HG02642 (cell line): Measurements from ENCODE around the gene PBX1.
"Not testable (repeated sequence)": the region's sequence is repeated elsewhere in the genome, so short reads cannot be mapped to it uniquely, and the experiment has no call there.

ENCODE experiments used
- ATAC-seq: cut with Tn5 transposase; IDR thresholded peaks from one replicate; pipeline ENCODE4 v1.9.1; 2021; ENCODE audit warnings: mild to moderate bottlenecking; ENCODE audit not compliant: unreplicated experiment, poor library complexity

The PBX1 gene

DNA sequence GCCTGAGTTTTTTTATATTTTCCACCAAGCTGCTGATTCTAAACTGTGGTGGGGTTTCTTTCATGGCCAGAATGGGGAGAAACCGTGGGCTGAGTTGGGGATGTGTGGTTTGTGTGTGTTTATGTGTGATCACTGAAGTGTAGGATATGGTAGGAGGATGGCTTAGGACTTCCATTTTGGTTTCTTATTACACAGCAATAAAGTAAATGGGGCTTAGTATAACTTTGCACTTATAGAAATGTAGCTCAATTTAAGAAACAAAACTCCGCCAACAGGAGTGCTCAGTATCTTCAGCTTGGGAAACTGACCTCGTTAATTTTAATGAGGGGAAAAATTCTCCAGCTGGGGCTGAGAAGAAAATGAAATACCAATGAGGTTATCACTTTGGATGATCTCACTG lies 77.8 kb downstream of the PBX1 start:
- no peak for ATAC-seq

DNA sequence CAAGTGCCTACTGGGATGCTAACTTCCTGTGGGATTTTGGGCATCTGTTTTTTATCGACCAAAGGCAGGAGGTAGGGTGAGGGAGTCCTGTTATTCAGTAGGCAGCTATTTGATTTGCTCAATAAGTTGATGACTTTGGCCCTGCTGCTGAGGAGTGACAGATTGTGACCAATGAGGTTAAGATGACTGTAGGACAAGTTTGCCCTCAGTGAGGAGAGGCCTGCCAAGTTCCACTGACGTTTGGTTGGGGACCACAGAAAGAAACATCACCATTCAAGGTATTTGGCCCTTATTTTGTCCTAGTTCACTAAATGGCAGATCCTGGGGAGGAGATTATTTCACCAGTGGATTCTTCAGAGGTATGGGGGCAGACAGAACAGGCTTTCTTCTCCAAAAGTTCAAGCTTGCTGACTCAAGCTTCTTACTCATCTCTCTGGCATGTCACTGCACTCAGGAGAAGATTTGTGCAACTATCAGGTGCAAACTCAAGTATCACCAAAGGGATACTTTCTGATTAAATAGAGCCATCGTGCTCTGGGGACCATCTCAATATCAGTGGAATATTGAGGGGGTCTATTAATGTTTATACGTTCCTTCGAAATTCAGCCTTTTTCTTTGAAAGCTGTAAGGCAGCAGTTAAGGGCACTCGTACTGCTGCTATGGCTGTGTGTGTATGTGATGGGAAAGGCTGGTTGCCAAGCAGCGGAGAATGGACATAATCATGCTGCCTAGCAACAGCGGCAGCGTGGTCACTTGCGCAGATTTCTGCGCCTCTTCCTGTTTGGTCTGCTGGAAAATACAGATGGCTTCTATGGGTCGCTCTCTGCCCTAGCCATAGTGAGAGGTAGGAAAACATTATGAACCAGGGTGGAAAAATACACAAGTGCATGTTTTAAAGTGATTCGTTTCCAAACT lies 78.7 kb downstream of the PBX1 start:
- ATAC-seq = no peak

DNA sequence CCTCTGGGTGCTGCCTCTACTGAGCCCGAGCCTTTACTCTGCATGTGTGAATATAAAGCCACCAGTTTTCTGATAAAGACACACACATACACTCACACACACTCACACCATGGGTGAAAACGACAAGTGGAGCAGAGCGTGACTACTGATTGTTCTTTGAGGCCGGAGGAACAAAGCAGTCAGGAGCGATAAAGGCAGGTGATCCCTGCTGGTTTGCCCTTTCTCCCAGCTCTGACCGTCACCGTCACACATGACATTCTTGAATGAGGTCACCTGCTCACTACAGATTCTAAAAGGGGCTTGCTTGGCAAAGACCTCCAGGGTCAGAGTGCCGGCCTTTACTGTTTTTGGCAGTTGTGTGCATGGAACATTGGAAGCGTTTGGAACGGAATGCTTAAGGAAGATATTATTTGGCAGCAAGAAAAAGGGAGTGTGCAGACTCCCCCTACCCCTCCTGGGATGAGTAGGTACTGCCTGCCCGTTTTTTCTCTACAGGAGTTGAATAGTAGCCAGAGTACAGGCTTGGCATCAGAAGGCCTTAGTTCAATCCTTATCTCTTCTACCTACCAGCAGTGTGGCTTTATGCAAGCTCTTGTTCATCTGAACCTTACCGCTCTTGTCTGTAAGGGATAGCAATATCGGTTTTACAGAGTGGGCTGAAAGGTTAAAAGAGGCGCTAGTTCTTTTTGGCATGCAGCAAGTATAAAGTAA lies 79.7 kb downstream of the PBX1 start:
- no peak for ATAC-seq

DNA sequence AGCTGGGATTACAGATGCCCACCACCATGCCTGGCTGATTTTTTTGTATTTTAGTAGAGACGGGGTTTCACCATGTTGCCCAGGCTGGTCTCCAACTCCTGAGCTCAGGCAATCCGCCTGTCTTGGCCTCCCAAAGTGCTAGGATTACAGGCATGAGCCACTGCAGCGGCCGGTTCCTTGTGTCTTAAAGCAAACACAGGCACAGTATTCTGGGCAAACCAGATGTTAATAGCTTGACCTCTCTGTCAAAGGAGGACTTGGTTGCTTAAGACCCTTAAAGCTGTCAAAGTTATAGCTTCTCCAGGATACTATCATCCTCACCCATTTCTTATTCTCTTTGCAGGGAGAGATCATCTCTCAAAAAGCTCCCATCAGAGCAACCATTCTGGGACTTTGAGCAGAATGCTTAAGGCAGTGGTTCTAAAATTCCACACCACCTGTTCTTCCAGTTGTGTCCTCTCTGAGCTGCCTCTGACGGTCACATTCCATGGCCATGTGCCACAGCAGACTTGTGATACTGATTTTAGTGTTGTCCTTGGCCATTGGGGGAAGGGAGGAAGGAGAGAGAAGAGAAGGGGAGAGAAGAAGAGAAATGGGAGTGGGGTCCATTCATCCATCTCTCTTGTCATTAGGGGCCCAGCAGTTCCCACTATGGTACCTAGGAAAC lies 81.8 kb downstream of the PBX1 start:
- no peak for ATAC-seq

DNA sequence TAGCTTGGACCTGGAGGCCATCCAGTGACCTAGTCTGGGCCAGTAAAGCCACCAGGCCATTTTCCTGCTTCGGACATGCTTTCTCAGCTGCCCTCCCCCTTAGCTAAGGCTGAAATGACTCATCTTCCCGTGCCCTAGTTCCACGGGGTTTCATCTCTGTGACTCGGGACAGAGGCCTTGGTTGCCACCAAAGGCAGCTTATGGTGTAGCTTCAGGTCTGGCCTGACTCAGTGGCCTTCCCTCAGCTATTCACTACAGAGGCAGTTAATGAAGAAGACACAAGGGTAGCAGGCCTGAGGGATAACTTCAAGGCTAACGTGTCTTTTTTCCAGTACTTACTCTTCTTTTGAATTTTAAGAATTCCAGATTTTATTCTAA lies 82.4 kb downstream of the PBX1 start:
- no peak for ATAC-seq

DNA sequence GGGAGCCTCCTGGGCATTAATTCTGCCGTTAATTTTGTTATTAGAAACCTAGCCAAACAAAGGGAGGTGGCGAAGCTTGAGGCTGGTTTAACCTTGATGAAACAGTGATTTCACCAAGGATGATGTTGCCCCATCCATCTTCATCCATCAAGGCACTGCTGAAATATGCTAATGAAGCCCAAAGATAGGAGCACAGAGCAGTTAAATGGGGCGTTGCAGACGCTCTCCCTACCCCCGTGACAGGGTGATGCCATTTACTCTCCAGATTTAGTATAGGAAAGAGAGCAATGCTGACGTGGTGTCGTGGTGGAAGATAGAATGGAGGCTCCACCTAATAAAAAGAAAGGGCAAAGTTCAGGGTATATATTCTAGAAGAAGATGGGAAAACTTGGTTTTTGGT lies 84.0 kb downstream of the PBX1 start:
- no peak for ATAC-seq

DNA sequence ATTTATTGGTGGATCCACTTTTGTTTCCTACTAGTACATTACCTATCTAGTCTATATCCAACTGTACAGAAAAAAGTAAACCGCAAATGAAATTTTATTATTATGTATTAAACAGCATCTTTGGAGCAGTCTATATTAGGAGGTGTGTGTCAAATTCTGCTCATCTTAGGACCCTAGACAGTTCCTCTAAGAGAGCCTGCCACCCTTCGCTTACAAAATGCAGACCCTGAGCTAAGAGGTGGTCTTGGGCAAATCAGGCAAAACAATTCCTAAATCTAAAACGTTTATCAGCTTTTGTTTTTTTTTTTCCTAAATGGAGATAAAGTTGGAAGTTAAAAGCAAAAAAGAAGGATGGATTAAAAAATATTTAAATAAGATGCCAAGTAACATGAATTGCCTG lies 85.3 kb downstream of the PBX1 start:
- no peak for ATAC-seq

DNA sequence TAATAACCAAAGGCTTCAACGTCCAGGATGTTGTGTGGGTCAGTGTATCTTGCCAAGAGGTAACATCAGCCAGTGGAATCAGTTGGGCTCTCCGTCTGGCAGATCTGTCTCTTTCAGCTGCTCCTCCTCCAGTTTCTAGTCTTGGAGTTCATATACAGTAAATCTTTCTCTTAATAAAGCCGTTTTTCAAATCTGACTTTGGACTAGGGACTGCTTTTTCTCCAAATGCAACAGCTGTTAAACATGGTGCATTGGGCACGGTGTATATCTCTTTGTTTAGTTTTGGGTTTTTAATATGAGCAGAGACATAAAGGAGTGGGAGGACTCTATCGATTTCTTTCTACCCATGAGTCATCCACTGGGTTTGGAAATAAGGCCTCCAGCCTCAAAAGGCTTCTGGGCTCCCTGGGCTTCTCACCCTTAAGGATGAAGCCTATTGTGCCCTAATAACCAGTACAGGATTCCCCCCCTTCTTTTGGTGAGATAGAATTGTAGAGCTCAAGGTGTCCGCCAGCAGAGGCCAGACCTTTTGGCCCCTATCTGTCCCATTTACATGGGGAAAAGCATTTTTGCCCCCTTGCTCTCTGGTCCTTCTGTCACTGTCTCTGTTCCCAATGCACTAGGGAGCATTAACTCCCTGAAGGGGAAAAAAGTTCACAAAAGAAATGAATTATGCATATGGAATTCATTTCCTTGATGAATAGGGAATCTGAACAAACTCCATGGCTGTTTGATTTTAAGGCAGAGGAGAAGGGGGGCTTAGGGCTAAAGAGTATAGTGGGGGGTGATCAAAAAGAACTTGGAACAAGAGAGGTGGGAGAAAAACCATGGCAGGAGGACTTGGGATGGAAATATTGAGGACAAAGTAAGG lies 86.0 kb downstream of the PBX1 start:
- no peak for ATAC-seq

DNA sequence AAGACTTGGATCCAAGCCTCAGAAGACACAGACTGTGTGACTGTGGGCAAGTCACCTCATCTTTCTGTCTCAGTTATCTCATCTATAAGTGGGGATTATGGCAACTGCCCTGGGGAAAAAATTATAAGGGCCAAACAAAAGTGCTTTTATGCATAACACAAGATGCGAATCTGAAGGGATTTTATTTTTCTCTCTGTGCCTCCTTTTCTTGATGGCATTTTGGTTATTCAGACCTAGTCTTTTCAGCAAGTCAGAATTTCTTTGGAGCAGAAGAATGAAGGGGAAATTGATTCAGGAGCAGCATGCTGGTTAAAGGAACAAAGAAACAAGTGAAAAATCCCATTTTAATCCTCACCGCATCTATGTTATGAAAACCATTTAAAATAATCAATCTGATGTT lies 86.9 kb downstream of the PBX1 start:
- no peak for ATAC-seq

DNA sequence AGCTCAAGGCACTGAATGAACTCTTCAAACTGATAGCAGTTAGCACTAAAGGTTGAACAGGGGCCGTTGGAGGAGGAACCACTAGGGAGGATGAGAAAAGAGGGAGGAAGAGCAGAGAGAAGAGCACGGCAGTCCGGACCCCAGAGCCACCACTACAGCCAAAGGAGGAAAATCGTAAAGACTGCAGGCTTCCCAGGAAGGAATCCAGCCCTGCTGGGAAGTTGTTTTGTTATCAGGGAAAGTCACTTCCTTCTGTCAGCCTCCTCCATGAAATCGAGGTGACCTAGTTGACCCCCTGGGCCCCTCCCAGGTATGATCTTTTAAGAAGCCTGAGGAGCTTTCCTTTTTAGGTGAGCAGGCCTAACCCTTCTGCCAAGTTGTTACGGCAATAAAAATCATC lies 88.2 kb downstream of the PBX1 start:
- no peak for ATAC-seq

DNA sequence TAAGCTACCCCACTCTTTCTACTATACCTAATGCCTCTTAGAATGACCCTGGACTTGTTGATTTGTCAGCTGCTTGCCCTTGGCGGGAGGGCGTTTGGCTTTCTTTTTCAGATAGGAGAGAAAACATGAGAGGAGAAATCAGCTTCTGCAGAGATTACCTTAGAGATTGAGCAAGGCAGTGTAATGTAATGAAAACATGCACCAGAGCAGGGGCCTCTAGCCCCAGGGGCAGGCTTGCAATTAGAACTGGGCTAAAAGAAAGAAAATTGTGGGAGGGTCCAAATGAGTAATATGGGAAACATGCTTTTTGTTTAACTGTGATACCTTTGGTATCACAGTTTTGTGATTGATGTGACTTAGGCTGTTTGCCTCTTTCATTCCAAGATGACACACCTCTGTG lies 89.7 kb downstream of the PBX1 start:
- no peak for ATAC-seq

DNA sequence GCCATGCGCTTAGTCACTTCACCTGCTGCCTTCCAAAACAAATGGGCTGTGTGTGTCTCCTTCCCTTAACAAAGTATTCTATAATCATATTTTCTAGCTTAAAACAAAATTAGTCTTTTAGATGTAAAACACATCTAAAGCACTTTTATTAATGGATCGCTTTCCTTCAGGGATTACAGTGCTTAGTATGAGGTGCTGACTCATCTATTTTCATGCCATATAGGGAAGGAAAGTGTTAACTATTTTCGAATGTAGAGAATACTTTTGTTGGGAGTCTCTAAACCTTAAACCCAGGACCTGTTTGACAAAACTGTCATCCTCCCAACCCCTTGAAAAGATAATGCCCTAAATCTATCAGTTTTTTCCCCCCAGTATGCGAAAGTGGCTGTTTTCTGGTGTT lies 90.2 kb downstream of the PBX1 start:
- no peak for ATAC-seq

DNA sequence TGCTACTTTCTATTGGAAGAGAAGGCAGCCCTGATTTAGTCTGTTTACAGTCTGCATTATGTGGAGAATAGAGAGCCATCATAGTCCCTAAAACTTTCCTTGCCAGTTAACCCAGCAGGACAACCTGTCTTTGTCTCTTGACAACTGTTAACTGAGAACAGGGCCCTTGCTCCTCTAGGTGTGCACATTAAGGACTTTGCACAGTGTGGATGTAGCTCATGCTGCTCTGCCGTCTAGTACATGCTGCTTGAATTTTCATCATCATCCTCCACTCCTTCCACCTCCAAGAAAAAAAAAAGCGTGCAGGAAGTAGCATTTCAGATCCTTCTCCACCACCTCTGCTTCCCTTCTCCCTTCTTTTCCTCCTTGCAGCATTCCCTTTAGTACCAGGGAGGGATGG lies 91.5 kb downstream of the PBX1 start:
- ATAC-seq = no peak

DNA sequence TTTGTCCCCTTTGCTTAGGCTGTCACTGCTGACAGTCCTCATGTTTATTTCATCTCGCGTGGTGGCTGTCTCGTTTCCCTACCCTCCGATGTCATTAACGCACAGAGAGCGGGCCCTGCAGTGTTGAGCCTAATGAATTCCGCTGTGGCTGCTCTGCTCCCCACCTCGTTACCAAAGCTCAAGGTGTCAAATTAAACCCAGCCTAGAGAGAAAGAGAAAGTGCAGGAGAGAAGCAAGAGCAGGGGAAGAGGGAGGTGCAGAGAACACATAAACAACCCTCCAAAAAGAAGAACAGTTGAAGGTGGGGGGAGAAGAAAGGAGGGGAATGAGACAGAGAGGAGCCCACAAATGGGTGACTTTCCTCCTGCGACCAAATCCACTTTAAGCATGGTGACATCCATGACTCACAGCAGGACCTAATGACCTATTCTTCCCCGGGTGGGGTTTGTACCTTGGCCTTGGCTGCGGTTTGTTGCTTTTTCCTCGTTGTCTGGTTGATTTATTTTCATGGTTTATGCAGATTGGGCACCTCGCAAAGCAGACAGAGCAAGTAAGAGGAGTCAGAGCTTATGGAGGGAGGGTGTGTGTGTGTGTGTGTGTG lies 92.5 kb downstream of the PBX1 start:
- ATAC-seq = no peak

DNA sequence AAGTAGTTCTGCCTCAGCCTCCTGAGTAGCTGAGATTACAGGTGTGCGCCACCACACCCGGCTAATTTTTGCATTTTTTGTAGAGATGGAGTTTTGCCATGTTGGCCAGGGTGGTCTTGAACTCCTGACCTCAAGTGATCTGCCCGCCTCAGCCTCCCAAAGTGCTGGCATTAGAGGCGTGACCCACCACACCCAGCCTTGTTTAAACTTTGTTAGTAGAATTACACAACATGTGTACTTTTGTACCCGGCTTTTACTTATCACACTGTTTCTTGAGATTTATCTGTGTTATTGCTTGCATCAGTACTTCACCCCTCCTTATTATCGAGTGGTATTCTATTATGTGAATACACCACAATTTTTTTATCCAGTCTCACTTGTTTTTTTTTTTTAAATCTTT lies 94.0 kb downstream of the PBX1 start:
- not testable (repeated sequence) for ATAC-seq

DNA sequence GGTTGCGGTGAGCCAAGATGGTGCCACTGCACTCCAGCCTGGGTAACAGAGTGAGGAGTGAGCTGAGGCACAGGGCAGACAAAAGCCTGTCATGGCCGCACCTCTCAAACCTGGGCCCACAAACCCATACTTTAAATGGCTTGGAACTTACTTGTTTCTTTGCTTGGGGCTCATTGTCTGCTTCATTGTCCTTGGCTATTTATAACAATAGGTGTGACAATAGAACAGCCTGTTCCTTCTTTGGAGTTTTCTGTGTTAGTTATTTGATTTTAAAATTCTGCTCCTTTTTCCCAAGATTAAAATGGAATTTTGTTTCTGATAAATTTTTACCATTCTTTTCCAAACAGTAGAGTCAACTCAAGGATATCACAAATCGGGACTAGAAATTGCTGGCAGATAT lies 94.7 kb downstream of the PBX1 start:
- no peak for ATAC-seq

DNA sequence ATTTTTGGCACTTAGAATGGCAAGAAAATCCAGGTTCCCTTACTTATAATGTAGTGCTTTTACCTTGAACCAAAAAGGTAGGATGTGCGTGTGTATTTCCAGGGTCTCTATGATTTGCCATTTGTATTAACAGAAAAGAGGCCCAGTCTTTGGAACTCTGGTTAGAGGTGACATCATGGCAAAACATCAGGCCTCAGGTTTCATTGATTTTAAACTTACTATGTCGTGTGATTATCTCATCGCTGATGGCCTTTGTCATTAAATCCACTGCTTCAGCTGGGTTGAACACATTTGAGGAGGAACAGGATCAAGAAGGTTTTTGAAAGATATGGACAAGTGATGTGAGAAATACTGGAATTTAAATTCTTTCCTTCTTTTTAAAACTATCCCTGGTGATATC lies 95.2 kb downstream of the PBX1 start:
- no peak for ATAC-seq

DNA sequence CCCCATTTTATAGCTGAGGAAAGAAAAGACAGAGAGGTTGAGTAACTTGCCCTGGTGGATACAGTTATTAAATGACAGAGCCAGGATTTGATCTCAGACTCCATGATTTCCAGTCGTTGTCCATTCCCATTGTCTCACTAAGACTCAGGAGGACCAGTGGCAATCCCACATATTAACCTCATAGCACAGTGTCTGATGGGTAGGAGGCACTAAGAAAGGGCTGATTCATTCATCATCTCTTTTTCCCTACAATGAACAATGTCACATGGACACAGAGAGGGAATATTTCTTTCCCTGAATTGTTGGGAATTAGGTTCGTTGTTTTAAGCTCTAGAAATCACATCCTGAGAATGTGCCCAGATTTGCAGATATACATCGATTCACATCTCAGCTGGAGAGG lies 99.9 kb downstream of the PBX1 start:
- no peak for ATAC-seq

DNA sequence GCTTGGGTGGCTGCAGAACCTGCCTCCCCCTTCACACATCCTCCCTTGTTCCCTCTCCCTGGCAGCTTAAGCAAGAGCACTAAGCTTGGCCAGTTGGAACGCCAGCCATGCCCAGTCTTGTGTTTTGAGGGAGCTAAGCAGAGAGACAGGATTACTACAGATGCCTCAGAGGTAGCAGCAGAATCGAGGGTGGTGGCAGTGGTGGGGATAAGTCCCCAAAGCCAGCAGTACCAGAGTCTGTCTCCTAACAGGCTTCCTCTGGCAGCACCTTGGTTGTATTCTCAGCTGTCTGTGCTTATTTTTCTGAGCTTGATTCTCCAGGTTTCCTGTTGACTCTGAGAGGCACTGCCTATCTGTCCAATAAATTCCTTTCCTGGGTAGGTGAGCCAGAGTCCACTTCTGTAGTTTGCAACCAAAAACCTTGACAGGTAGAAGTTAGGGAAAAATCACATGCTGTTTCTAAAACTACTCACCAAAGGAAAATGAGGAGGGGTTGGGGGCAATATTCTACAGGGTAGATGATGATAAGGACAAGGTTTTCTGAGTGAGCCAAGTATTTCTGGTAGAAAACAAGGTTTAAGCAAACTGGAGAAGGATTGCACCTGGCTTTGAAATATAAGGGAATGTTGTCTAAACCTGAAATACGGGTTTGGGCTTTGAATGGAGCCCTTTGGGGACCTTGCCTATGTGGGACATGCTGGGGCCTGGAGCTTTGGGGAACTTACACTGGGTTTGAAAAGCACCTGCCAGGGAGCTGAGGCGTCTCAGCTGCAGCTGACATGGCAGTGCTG lies 100.8 kb downstream of the PBX1 start:
- ATAC-seq = no peak
